K562 (cell line): ENCODE measurements around the gene ZNF615. TPM values are rescaled to one million over a fixed set of nuclear protein-coding genes. Genes with fewer than 3 reads are reported as not detected.

Source experiments
- BRF1 ChIP-seq: IDR thresholded peaks from 3 replicates; pipeline ENCODE4 v1.6.1; 2011; ENCODE audit warnings: borderline replicate concordance, mild to moderate bottlenecking; ENCODE audit not compliant: insufficient read length; ENCODE audit errors: extremely low read depth
- MYC ChIP-seq, 2 experiments: fragments of 250-450 bp in 1 of 2; sonication (Bioruptor Pico) in 1 of 2; IDR thresholded peaks; 2 replicates each; pipeline versions ENCODE4 v1.5.1 to v1.6.1; 2012 to 2021; ENCODE audit warnings: low read depth in 2 of 2, borderline replicate concordance in 1 of 2, improper control_type of control experiment in 1 of 2, low read length in 1 of 2, mild to moderate bottlenecking in 1 of 2, moderate library complexity in 1 of 2
- NKRF ChIP-seq: fragments of 450-650 bp; IDR thresholded peaks from 2 replicates; pipeline ENCODE4 v1.6.1; 2016; ENCODE audit warnings: borderline replicate concordance
- PBX2 ChIP-seq, 2 experiments: IDR thresholded peaks in 1 of 2; conservative IDR thresholded peaks in 1 of 2; 2 replicates each; pipeline ENCODE4 v1.6.1; 2016; ENCODE audit warnings: low read depth in 2 of 2, mild to moderate bottlenecking in 1 of 2, missing compliant biosample characterization in 1 of 2, missing genetic modification characterization in 1 of 2, moderate library complexity in 1 of 2
- POLR2A ChIP-seq: fragments of 450-650 bp; conservative IDR thresholded peaks from 2 replicates; pipeline ENCODE4 v1.6.1; 2016
- RFX5 ChIP-seq: IDR thresholded peaks from 2 replicates; pipeline ENCODE4 v1.6.1; 2011; ENCODE audit warnings: low read depth, mild to moderate bottlenecking, improper control_type of control experiment, low read length
- SNIP1 ChIP-seq: fragments of 450-650 bp; IDR thresholded peaks from 2 replicates; pipeline ENCODE4 v1.7.1; 2017; ENCODE audit warnings: low read depth, mild to moderate bottlenecking
- TCF7 ChIP-seq: sonication (generic); IDR thresholded peaks from 2 replicates; pipeline ENCODE4 v1.6.1; 2016; ENCODE audit warnings: antibody characterized with exemption, borderline replicate concordance
- ZNF589 ChIP-seq: fragments of 200-800 bp; sonication (Bioruptor generic); IDR thresholded peaks from 2 replicates; pipeline ENCODE4 v1.6.1; 2016; ENCODE audit warnings: low read depth, missing genetic modification characterization, missing compliant biosample characterization
- ZNF644 ChIP-seq: fragments of 200-800 bp; sonication (Bioruptor generic); IDR thresholded peaks from 2 replicates; pipeline ENCODE4 v1.6.1; 2016; ENCODE audit warnings: low read depth, missing genetic modification characterization, missing compliant biosample characterization
- polyA plus RNA-seq, 8 experiments: library from polyadenylated mRNA; depleted of rRNA in 4 of 8; stranded (reverse) in 5 of 8; unstranded in 3 of 8; fragments of >200 nt; fragmentation: Nextera tagmentation in 2 of 8; fragmentation: Illumina TruSeq in 1 of 8; extraction: Ambion mirVana in 2 of 8; extraction: Trizol in 1 of 8; gene quantifications; 2 replicates each; pipeline versions ENCODE4 v1.2.1 to v1.2.3, GENCODE V29; 2011 to 2014; ENCODE audit warnings: inconsistent platforms in 1 of 8, missing spikeins in 1 of 8
- total RNA-seq, 7 experiments: library from RNA; depleted of rRNA in 6 of 7; stranded (reverse); fragments of >200 nt in 6 of 7; fragmentation: Illumina TruSeq in 2 of 7; extraction: Trizol in 2 of 7; gene quantifications; 2 replicates each; pipeline versions ENCODE4 v1.2.1 to v1.2.3, GENCODE V29; 2011 to 2021; ENCODE audit warnings: low replicate concordance in 1 of 7
- TF ChIP-seq, protein P1 (sequence below), 2 experiments: fragments of 450-650 bp; IDR thresholded peaks; 2 replicates each; pipeline ENCODE4 v1.6.1; 2016; ENCODE audit warnings: mild to moderate bottlenecking in 2 of 2, borderline replicate concordance in 1 of 2, low read depth in 1 of 2, moderate library complexity in 1 of 2

ZNF615 gene
- total and polyA plus RNA-seq, 9 of the 15 experiments (the other 6 are each of a cell fraction or from before 2014, with no cell fraction given) = 1.2 to 4.4 (median 2.7) TPM

- TF ChIP-seq ZNF644 = peak; percentile 89
- peak; percentile 42; the same call in 1 of the 2 replicates for TF ChIP-seq NKRF
- peak; percentile 54 for TF ChIP-seq POLR2A
- no peak for TF ChIP-seq ZNF589 (CRISPR knock-in tag)
- no peak for TF ChIP-seq RFX5
- TF ChIP-seq BRF1 = no peak
- TF ChIP-seq PBX2 (CRISPR knock-in tag; IDR thresholded peaks at IDR 0.05; ENCODE audit: low read depth) = no peak
- no peak for TF ChIP-seq PBX2 (tag; conservative IDR thresholded peaks at IDR 0.05; ENCODE audit: low read depth)
- TF ChIP-seq TCF7 = no peak
- no peak for TF ChIP-seq SNIP1
- TF ChIP-seq, protein P1, sequence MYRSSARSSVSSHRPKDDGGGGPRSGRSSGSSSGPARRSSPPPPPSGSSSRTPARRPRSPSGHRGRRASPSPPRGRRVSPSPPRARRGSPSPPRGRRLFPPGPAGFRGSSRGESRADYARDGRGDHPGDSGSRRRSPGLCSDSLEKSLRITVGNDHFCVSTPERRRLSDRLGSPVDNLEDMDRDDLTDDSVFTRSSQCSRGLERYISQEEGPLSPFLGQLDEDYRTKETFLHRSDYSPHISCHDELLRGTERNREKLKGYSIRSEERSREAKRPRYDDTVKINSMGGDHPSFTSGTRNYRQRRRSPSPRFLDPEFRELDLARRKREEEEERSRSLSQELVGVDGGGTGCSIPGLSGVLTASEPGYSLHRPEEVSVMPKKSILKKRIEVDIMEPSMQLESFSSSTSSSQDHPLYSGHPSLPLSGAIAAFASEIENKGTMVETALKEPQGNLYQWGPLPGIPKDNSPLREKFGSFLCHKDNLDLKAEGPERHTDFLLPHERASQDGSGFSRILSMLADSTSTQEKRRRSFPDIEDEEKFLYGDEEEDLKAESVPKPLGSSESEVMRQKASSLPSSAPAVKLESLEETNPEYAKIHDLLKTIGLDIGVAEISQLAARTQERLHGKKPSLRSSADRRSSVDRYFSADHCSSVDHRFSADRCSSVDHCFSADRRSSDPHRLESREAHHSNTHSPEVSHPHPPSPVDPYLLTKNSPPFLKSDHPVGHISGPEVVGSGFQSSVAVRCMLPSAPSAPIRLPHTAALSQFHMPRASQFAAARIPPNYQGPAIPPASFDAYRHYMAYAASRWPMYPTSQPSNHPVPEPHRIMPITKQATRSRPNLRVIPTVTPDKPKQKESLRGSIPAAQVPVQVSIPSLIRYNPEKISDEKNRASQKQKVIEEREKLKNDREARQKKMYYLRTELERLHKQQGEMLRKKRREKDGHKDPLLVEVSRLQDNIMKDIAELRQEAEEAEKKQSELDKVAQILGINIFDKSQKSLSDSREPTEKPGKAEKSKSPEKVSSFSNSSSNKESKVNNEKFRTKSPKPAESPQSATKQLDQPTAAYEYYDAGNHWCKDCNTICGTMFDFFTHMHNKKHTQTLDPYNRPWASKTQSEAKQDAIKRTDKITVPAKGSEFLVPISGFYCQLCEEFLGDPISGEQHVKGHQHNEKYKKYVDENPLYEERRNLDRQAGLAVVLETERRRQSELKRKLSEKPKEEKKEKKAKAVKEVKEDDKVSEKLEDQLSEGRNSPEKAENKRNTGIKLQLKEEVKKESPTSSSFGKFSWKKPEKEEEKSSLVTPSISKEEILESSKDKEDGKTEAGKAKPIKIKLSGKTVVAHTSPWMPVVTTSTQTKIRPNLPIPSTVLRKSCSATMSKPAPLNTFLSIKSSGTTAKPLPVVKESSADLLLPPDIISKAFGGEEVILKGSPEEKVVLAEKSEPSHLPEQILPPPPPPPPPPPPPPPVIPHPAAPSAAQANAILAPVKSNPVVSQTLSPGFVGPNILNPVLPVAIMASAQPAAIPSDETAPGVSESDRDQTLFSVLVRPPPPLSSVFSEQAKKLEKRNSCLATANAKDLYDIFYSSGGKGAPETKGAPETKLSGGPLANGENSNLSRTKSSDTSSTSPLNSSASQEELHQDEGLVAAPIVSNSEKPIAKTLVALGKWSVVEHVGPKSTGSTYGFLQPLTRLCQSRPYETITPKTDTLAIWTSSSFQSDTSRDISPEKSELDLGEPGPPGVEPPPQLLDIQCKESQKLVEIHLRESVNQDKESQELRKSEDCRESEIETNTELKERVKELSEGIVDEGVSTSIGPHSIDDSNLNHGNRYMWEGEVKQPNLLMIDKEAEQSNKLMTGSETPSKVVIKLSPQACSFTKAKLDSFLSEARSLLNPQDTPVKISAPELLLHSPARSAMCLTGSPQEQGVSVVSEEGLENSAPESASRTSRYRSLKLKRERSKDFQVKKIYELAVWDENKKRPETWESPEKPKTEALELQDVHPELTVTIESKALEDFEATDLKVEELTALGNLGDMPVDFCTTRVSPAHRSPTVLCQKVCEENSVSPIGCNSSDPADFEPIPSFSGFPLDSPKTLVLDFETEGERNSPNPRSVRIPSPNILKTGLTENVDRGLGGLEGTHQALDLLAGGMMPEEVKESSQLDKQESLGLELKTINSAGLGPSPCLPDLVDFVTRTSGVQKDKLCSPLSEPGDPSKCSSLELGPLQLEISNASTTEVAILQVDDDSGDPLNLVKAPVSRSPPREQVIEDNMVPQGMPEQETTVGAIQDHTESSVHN (IDR thresholded peaks at IDR 0.05; ENCODE audit: borderline replicate concordance in 1 of 2, low read depth in 1 of 2) = no peak
- 0 out of 2 replicates have a peak, but pooled peaks have one; percentile 31 for TF ChIP-seq MYC (IDR thresholded peaks at IDR 0.05; ENCODE audit: low read depth, low read length)
- no peak for TF ChIP-seq MYC (CRISPR knock-in tag; IDR thresholded peaks at IDR 0.05; ENCODE audit: borderline replicate concordance, low read depth)
Measured at GRCh38 chr19:51986309-51987291, 21.4 kb downstream of the ZNF615 start, which contains the start of gene ZNF350 (continued).
